Measurements from ENCODE around the gene FAM120C.

The FAM120C gene

DNA sequence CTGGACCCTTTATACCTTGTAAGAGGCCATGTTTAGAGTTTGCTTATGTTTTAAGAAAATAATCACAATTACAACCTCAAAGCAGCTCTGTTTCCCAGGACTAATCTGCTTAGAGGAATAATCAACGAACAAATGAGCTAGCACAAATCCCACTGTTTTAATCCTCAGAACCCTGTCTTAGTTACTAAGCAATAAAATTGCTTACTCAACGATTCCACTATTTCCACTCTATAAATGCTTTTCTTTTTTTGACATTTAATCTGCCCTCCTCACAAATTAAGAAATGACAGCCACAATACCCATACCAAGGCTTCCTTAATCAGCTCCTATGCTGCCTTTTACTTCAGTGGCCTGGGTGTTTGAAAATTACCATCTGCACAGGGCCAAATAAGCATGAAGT lies 48.8 kb downstream of the FAM120C start:
- DNase-seq = no peak

GRCh38 chrX:54116391-54116790 lies 66.7 kb downstream of the FAM120C start:
- DNase-seq = no peak

- DNase-seq = no peak
Measured at GRCh38 chrX:54093571-54093970, 89.5 kb downstream of the FAM120C start.

- no peak for DNase-seq
Measured at GRCh38 chrX:54093159-54093558, 89.9 kb downstream of the FAM120C start.

GRCh38 chrX:54090880-54091279 lies 92.2 kb downstream of the FAM120C start:
- no peak for DNase-seq

GRCh38 chrX:54089191-54089590 lies 93.9 kb downstream of the FAM120C start:
- DNase-seq = no peak

- DNase-seq = no peak
Measured at GRCh38 chrX:54087661-54088060, 95.4 kb downstream of the FAM120C start.

DNA sequence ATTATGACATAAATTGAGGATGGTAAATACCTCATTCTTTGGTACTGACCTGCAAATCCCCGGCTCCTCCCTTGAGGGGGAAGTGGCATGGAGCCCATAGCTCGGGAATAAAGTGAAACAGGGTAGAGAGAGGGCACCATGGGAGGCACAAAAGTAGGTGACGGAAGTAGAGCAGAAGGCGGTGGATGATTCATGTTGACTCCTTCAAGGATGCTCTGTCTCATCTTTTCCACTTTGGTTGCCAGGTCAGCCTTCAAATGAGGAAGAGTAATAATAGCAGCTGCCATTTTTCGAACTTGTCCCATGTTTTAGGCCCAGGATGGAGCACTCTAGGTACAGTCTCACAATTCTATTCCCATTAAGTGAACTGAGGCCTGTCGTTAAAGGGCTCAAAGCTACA lies 97.4 kb downstream of the FAM120C start:
- no peak for DNase-seq

- peak in 1 of 2 experiments; percentile 1 for DNase-seq
Measured at GRCh38 chrX:54076903-54077302, 106.2 kb downstream of the FAM120C start.

- DNase-seq = no peak
Measured at GRCh38 chrX:54074826-54075225, 108.2 kb downstream of the FAM120C start.

GRCh38 chrX:54067766-54068165 lies 115.3 kb downstream of the FAM120C start:
- DNase-seq = no peak

- no peak for DNase-seq
Measured at GRCh38 chrX:54066841-54067240, 116.2 kb downstream of the FAM120C start.

- DNase-seq = no peak
Measured at GRCh38 chrX:54064564-54064963, 118.5 kb downstream of the FAM120C start.

DNA sequence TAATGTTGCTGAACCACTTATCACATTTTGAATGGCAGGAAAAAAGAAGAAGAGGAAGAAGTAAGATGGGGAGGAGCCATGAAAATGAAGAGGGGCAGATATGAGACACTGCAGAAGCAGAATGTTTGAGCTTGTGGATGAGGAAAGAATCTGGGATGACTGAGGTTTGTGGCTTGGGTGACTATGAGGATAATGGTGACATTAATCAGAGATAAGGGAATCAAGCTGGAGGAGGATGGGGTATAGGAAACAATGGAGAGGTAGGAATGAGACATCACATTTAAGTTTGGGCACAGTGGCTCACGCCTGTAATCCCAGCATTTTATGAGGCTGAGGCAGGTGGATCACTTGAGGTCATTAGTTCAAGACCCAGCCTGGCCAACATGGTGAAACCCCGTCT lies 119.7 kb downstream of the FAM120C start:
- DNase-seq = no peak

- DNase-seq = no peak
Measured at GRCh38 chrX:54049801-54050200, 133.3 kb downstream of the FAM120C start.

DNA sequence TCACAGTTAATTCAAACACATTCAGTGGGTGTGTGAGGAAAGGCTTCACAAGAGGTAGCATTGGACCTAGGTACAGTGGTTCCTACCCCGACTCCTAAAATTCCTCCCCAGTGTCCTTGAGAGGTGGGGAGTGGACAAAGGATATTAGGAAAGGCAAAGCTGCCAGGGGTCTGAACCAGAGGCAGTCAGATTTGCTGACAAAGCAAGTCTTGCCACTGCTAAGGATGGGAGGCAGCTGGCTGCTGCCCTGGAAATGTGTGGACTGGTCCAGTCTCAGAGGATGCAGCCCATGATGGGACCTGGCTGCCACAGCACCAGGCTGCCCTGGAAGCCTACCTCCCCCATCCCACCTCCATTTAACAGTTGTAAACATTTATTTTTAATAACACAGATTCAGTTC lies 134.6 kb downstream of the FAM120C start:
- DNase-seq = no peak

DNA sequence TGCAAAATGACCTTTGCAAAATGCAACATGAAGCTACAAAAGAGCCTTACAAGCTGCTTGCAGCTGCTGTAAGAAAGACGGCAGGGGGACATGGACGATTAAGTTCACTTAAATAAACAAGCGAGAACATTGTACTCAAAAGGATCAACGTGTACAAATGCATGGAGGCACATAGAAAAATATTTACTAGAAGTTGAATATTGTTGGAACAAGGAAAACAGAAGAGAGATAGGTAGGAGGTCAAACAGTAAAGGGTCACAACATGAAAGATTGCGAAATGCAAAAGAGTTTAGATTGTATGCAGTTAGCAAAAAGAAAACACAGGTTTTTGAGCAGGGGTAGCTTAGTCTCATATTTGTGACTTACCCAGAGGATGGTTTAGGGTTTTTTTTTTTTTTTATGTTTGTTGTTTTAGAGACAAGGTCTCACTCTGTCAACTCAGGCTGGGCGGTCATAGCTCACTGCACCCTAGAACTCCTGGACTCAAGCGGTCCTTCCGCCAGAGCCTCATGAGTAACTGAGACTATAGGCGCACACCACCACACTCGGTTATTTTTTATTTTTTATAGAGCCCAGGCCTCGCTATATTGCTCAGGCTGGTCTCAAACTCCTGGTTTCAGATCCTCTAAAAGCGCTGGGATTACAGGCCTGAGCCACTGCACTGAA lies 137.4 kb downstream of the FAM120C start:
- no peak for DNase-seq

DNA sequence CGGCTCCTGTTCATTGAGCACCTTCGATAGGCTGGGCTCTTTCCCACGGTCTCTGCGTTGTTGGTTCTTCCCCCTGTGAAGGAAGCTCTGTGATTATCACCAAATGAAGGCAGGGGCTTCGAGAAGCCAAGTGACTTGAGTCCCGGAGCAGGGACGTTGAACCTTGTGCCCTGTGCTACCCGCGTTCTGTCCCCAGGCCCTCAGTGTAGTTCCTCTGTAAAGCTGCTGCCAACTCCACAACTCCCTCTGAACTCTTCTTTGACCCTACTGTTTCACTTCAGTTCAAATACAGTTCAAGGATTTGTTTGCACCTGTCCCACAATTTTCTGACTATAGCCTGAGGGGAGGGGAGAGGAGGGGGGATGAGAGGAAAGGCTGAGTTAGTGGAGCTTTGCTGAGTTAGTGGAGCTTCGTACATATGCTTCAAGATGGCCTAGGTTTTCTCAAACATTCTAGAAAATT lies 138.1 kb downstream of the FAM120C start:
- no peak for DNase-seq

GRCh38 chrX:54044126-54044876 lies 138.8 kb downstream of the FAM120C start, which contains the start of gene PHF8:
PHF8 (minus strand) TSS chrX:54044473; CDS start chrX:54042728, 1,745 bp downstream.
- peak; percentile 58 to 79 for DNase-seq

- no peak for DNase-seq
Measured at GRCh38 chrX:54043541-54044125, 139.4 kb downstream of the FAM120C start.

DNA sequence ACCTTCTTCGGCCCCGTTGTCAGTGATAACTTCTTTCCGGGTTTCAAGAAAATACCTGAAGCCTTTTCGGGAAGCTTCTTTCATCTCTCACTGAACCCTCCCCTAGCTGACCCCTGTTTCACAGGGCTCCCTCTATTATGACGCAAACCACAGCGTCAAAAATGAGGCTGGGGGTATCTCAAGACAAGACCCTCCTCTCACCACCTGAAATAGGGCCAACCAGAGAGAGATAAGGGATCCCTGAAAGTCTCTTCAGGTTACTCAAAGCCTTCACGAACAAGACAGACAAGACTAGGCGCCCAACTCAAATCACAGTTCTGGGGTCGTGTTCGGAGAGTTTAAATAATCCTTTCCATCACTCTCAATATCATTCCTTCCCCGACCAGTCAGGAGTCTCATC lies 140.0 kb downstream of the FAM120C start:
- no peak for DNase-seq

DNA sequence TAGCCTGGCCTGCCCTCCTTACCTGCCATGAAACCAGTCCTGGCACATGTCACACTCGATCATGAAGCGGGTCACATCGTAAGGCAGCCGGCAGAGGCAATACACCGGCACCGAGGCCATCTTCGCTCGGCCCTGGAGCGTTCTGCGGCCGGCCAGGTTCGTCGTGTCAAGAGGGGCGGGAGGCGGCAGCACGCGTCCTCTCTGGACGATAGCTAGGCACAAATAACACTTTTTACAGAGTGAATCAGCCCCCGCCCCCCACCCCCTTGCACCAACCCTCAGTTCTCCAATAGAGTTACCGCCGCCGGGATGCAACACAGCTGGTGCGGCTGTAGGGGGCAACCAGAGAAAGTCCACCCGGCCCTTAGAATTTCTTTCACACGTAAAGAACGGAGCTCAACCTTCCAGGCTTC lies 140.4 kb downstream of the FAM120C start:
- peak in 1 of 2 experiments; percentile 8 for DNase-seq

DNA sequence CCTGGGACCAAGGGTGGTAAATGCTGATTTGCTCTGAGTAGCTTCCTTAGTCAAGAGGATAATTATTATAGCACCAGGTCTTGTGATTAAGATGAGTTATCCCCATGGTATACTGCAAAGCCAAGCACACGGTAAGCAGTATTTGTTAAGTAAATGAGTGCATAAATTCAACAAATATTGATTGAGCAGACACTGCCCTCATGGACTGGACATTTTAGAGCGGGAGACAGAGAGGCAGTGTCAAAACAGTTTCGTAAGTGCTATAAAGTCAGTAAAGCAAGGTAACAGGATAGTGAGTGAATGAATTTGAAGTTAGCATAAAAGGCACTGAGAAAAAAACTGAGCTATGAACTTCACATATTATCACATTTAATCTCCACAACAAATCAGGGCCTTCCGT lies 152.7 kb downstream of the FAM120C start:
- DNase-seq = no peak

DNA sequence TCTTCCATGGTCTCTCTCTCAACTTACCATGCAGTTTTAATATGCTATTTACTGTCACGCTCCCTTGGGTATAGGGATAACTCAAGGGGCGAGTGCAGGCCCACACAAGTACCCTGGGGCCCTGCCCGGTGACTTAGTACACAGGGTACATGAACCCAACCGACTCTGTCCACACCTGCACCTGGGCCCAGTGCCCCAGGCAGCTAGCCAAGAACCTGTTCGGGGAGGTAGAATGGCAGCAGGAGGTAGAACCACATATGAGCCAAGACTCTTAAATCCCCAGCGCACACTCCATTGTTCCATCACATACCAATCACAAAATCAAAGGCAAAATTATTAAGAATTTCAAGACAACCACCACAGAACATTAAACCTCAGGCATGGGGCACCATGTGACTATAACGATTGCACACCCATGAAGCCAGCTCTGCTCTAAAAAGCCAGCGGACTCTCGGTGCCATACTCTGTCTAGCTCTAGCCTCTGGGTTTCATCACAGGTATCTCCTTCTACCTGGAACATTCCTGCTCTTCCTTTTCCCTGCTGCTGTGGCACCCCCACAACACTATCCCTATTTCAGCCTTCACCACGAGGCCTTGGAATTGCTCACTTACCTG lies 153.4 kb downstream of the FAM120C start:
- DNase-seq = no peak
